ENCODE data around the gene SH3RF1.

DNA sequence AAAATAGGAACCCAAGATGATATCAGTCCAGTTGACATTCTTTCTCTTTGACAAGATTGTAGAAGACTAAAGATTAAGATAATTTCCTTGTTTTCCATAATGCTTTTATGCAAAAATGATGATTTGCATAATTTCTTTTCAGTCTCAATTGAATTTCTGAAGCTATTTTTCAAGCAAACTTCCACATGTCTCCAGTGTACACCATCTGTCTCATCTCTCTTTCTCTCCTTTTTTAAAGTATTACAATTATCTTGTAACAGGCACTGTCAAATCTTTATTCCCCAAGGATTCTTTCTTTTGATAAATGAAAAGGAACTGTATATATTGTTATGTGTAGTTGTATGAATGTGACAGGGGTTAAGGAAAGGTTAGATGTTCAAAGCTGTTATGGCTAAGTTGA, 7.9 kb upstream of the SH3RF1 start:
- TF ChIP-seq, protein P1, sequence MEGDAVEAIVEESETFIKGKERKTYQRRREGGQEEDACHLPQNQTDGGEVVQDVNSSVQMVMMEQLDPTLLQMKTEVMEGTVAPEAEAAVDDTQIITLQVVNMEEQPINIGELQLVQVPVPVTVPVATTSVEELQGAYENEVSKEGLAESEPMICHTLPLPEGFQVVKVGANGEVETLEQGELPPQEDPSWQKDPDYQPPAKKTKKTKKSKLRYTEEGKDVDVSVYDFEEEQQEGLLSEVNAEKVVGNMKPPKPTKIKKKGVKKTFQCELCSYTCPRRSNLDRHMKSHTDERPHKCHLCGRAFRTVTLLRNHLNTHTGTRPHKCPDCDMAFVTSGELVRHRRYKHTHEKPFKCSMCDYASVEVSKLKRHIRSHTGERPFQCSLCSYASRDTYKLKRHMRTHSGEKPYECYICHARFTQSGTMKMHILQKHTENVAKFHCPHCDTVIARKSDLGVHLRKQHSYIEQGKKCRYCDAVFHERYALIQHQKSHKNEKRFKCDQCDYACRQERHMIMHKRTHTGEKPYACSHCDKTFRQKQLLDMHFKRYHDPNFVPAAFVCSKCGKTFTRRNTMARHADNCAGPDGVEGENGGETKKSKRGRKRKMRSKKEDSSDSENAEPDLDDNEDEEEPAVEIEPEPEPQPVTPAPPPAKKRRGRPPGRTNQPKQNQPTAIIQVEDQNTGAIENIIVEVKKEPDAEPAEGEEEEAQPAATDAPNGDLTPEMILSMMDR (conservative IDR thresholded peaks at IDR 0.05; ENCODE audit: low read depth in 2 of 2): no peak
- TF ChIP-seq, protein P2, sequence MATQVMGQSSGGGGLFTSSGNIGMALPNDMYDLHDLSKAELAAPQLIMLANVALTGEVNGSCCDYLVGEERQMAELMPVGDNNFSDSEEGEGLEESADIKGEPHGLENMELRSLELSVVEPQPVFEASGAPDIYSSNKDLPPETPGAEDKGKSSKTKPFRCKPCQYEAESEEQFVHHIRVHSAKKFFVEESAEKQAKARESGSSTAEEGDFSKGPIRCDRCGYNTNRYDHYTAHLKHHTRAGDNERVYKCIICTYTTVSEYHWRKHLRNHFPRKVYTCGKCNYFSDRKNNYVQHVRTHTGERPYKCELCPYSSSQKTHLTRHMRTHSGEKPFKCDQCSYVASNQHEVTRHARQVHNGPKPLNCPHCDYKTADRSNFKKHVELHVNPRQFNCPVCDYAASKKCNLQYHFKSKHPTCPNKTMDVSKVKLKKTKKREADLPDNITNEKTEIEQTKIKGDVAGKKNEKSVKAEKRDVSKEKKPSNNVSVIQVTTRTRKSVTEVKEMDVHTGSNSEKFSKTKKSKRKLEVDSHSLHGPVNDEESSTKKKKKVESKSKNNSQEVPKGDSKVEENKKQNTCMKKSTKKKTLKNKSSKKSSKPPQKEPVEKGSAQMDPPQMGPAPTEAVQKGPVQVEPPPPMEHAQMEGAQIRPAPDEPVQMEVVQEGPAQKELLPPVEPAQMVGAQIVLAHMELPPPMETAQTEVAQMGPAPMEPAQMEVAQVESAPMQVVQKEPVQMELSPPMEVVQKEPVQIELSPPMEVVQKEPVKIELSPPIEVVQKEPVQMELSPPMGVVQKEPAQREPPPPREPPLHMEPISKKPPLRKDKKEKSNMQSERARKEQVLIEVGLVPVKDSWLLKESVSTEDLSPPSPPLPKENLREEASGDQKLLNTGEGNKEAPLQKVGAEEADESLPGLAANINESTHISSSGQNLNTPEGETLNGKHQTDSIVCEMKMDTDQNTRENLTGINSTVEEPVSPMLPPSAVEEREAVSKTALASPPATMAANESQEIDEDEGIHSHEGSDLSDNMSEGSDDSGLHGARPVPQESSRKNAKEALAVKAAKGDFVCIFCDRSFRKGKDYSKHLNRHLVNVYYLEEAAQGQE (IDR thresholded peaks at IDR 0.05; ENCODE audit: unreplicated experiment): no peak
- TF ChIP-seq CREB1 (CRISPR knock-in tag; IDR thresholded peaks at IDR 0.05; ENCODE audit: low read depth) (no peak), EZH2 (IDR thresholded peaks at IDR 0.05; ENCODE audit: low read depth, unreplicated experiment) (no peak), POLR2AphosphoS5 (IDR thresholded peaks at IDR 0.05; ENCODE audit: low read depth) (no peak), EZH2phosphoT487 (IDR thresholded peaks at IDR 0.05; ENCODE audit: unreplicated experiment) (no peak), ZNF331 (CRISPR knock-in tag; IDR thresholded peaks at IDR 0.05; ENCODE audit: low read depth) (no peak), NANOG (IDR thresholded peaks at IDR 0.05; ENCODE audit: borderline replicate concordance) (no peak), JUNB (IDR thresholded peaks at IDR 0.05; ENCODE audit: unreplicated experiment) (no peak), ZNF114 (CRISPR knock-in tag; IDR thresholded peaks at IDR 0.05) (no peak)

All from GM23338 (cell line).